HEK293 (cell line): Measurements from ENCODE around the gene TIMD4.

Experiments used
- CTCF ChIA-PET: fragments of 350-600 bp; formaldehyde crosslinking; extraction: SDS; loops from one replicate; lab custom pipeline; 2021; ENCODE audit warnings: antibody characterized with exemption; lab: Yijun Ruan, JAX
- POLR2A ChIA-PET: fragments of 300-600 bp; formaldehyde crosslinking; extraction: SDS; loops from one replicate; lab custom pipeline; 2020; ENCODE audit warnings: antibody characterized with exemption, inconsistent platforms; lab: Yijun Ruan, JAX
- H3K27ac ChIP-seq: fragments of 200-500 bp; sonication (Bioruptor generic); 2 replicates; pipeline ENCODE4 v1.5.1; 2014; ENCODE audit warnings: low read depth, low read length, control low read depth, inconsistent platforms; ENCODE audit errors: extremely low read depth
- H3K36me3 ChIP-seq, 2 experiments: fragments of 200-500 bp in 1 of 2; sonication (Bioruptor generic) in 1 of 2; 1 replicate in 1 of 2; 2 replicates in 1 of 2; pipeline ENCODE4 v1.5.1; 2014 to 2017; ENCODE audit warnings: inconsistent platforms in 2 of 2, low read length in 2 of 2; ENCODE audit not compliant: control insufficient read depth in 2 of 2, insufficient read depth in 1 of 2
- H3K4me1 ChIP-seq: fragments of 200-500 bp; sonication (Bioruptor generic); 2 replicates; pipeline ENCODE4 v1.5.1; 2014; ENCODE audit warnings: mild to moderate bottlenecking, low read length, inconsistent platforms; ENCODE audit not compliant: control insufficient read depth, insufficient read depth
- H3K4me3 ChIP-seq: 2 replicates; pipeline ENCODE4 v1.5.1; 2011; ENCODE audit warnings: low read depth, mild to moderate bottlenecking, control low read depth, low read length, moderate library complexity
- H3K9me3 ChIP-seq: fragments of 200-500 bp; sonication (Bioruptor generic); 2 replicates; pipeline ENCODE4 v1.5.1; 2014; ENCODE audit warnings: low read depth, low read length, inconsistent platforms; ENCODE audit not compliant: control insufficient read depth, insufficient read depth
- BCL11B ChIP-seq: fragments of 450-650 bp; formaldehyde crosslinking; IDR thresholded peaks from 2 replicates; pipeline ENCODE4 v1.5.1; 2016; ENCODE audit warnings: low read depth, missing biosample characterization, missing genetic modification characterization
- KLF8 ChIP-seq: fragments of 450-650 bp; formaldehyde crosslinking; IDR thresholded peaks from 2 replicates; pipeline ENCODE4 v1.5.1; 2016; ENCODE audit warnings: missing biosample characterization, missing genetic modification characterization
- PBX3 ChIP-seq: sonication (generic); formaldehyde crosslinking; IDR thresholded peaks from 2 replicates; pipeline ENCODE4 v1.8.1; 2022; ENCODE audit warnings: mild to moderate bottlenecking, moderate library complexity, missing genetic modification reagents
- PRDM4 ChIP-seq: fragments of 450-650 bp; formaldehyde crosslinking; IDR thresholded peaks from 2 replicates; pipeline ENCODE4 v1.5.1; 2017; ENCODE audit warnings: missing biosample characterization, missing genetic modification characterization
- REPIN1 ChIP-seq: fragments of 450-650 bp; formaldehyde crosslinking; IDR thresholded peaks from 2 replicates; pipeline ENCODE4 v1.5.1; 2017; ENCODE audit warnings: missing biosample characterization, missing genetic modification characterization, low read depth
- SCRT1 ChIP-seq: fragments of 450-650 bp; formaldehyde crosslinking; IDR thresholded peaks from 2 replicates; pipeline ENCODE4 v1.5.1; 2016; ENCODE audit warnings: missing biosample characterization, missing genetic modification characterization, borderline replicate concordance
- ZNF133 ChIP-seq: fragments of 450-650 bp; formaldehyde crosslinking; IDR thresholded peaks from 2 replicates; pipeline ENCODE4 v1.5.1; 2016; ENCODE audit warnings: missing biosample characterization, missing genetic modification characterization
- ZNF140 ChIP-seq: fragments of 450-650 bp; formaldehyde crosslinking; IDR thresholded peaks from 2 replicates; pipeline ENCODE4 v1.5.1; 2016; ENCODE audit warnings: missing biosample characterization, missing genetic modification characterization
- ZNF155 ChIP-seq: fragments of 450-650 bp; formaldehyde crosslinking; IDR thresholded peaks from 2 replicates; pipeline ENCODE4 v1.5.1; 2016; ENCODE audit warnings: missing biosample characterization, missing genetic modification characterization
- ZNF16 ChIP-seq: fragments of 450-650 bp; formaldehyde crosslinking; IDR thresholded peaks from 2 replicates; pipeline ENCODE4 v1.5.1; 2016; ENCODE audit warnings: low read depth, missing biosample characterization, missing genetic modification characterization
- ZNF354C ChIP-seq: fragments of 450-650 bp; formaldehyde crosslinking; IDR thresholded peaks from 2 replicates; pipeline ENCODE4 v1.5.1; 2016; ENCODE audit warnings: missing biosample characterization, missing genetic modification characterization, low read depth, borderline replicate concordance
- ZNF37A ChIP-seq: fragments of 450-650 bp; IDR thresholded peaks from 2 replicates; pipeline ENCODE4 v1.5.1; 2018; ENCODE audit warnings: missing biosample characterization, missing genetic modification characterization
- ZNF394 ChIP-seq: fragments of 450-650 bp; formaldehyde crosslinking; IDR thresholded peaks from 2 replicates; pipeline ENCODE4 v1.5.1; 2016; ENCODE audit warnings: missing biosample characterization, missing genetic modification characterization, mild to moderate bottlenecking, moderate library complexity, borderline replicate concordance
- ZNF561 ChIP-seq: fragments of 450-650 bp; IDR thresholded peaks from 2 replicates; pipeline ENCODE4 v1.5.1; 2018; ENCODE audit warnings: missing biosample characterization, missing genetic modification characterization, borderline replicate concordance
- ZNF571 ChIP-seq: fragments of 450-650 bp; formaldehyde crosslinking; IDR thresholded peaks from 2 replicates; pipeline ENCODE4 v1.5.0; 2017; ENCODE audit warnings: missing biosample characterization, missing genetic modification characterization
- ZNF624 ChIP-seq: fragments of 450-650 bp; formaldehyde crosslinking; IDR thresholded peaks from 2 replicates; pipeline ENCODE4 v1.5.1; 2017; ENCODE audit warnings: missing biosample characterization, missing genetic modification characterization
- ZNF629 ChIP-seq: fragments of 450-650 bp; formaldehyde crosslinking; IDR thresholded peaks from 2 replicates; pipeline ENCODE4 v1.5.1; 2017; ENCODE audit warnings: missing biosample characterization, missing genetic modification characterization
- ZNF654 ChIP-seq: fragments of 450-650 bp; formaldehyde crosslinking; IDR thresholded peaks from 2 replicates; pipeline ENCODE4 v1.5.1; 2016; ENCODE audit warnings: low read depth, missing biosample characterization, missing genetic modification characterization
- ZNF747 ChIP-seq: fragments of 450-650 bp; formaldehyde crosslinking; IDR thresholded peaks from 2 replicates; pipeline ENCODE4 v1.5.1; 2016; ENCODE audit warnings: missing biosample characterization, missing genetic modification characterization
- ZNF76 ChIP-seq: fragments of 450-650 bp; formaldehyde crosslinking; IDR thresholded peaks from 2 replicates; pipeline ENCODE4; 2016; ENCODE audit warnings: low read depth, missing biosample characterization, missing genetic modification characterization, borderline replicate concordance
- ZNF785 ChIP-seq: fragments of 450-650 bp; formaldehyde crosslinking; IDR thresholded peaks from 2 replicates; pipeline ENCODE4 v1.5.1; 2016; ENCODE audit warnings: missing biosample characterization, missing genetic modification characterization
- ZSCAN18 ChIP-seq: fragments of 450-650 bp; formaldehyde crosslinking; IDR thresholded peaks from 2 replicates; pipeline ENCODE4 v1.5.1; 2016; ENCODE audit warnings: missing biosample characterization, missing genetic modification characterization
- TF ChIP-seq, protein P1 (sequence below): fragments of 450-650 bp; IDR thresholded peaks from 2 replicates; pipeline ENCODE4 v1.5.1; 2018; ENCODE audit warnings: missing biosample characterization, missing genetic modification characterization
- TF ChIP-seq, protein P2 (sequence below): fragments of 450-650 bp; formaldehyde crosslinking; IDR thresholded peaks from 2 replicates; pipeline ENCODE4 v1.5.1; 2016; ENCODE audit warnings: missing biosample characterization, missing genetic modification characterization
- TF ChIP-seq, protein P3 (sequence below): fragments of 450-650 bp; formaldehyde crosslinking; IDR thresholded peaks from 2 replicates; pipeline ENCODE4 v1.5.1; 2016; ENCODE audit warnings: missing biosample characterization, missing genetic modification characterization, borderline replicate concordance

TIMD4 gene

DNA sequence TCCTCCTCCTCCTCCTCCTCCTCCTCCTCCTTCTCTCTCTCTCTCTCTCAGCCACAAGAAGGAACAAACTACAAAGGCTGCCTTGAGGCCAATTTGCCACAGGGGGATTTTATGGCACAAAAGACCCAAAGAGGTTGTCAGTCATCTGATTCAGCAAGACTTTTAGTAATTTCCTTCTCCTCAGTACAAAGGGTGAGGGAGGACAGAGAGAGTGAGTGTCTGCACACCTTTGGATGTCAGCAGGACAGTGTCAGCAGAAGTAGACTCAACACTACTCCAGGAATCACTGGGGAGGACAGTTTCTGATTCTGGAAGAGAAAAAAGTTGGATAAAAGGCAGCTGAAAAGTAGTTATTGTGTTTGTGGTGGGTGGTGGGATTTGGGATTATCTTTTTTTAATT is 13.6 kb downstream of the TIMD4 start (continued):
- TF ChIP-seq REPIN1 (tag by site-specific recombination) = no peak
- TF ChIP-seq ZSCAN18 (tag by site-specific recombination) = no peak

DNA sequence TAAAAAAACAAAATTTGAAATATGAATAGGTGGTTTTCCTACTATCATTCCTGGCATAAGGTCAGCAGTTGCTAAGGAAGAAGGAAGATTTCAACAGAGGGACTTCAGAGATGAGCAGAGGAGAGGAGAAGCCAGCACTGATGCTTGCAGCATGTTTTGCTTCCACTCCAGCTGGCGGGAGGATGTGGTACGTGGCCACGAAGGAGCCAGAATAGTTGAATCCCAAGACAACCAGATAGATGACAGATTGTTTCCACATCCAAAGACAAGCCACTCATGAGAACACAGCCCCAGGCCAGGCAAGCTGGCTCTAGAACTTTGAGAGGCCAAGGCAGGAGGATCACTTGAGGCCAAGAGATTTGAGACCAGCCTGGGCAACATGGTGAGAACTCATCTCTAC is 15.1 kb downstream of the TIMD4 start:
- Histone ChIP-seq H3K27ac (no peak overlapping the region), H3K4me1 (no peaks in the 10 kb centered on the region), H3K4me3 (no peak overlapping the region), H3K36me3 (no peaks in the 10 kb centered on the region), H3K9me3 (no peaks in the 10 kb centered on the region)
- TF ChIP-seq KLF8 (tag by site-specific recombination) = no peak
- TF ChIP-seq ZNF155 = no peak
- no peak for TF ChIP-seq ZNF140 (tag by site-specific recombination)
- no peak for TF ChIP-seq ZNF747 (tag by site-specific recombination)
- TF ChIP-seq ZNF654 = no peak
- no peak for TF ChIP-seq ZNF624 (tag by site-specific recombination)
- no peak for TF ChIP-seq PRDM4 (tag by site-specific recombination)
- TF ChIP-seq PBX3 (CRISPR knock-in tag) = no peak
- no peak for TF ChIP-seq ZNF785
- TF ChIP-seq ZNF354C = no peak
- TF ChIP-seq ZNF37A = no peak
- no peak for TF ChIP-seq SCRT1 (tag by site-specific recombination)
- no peak for TF ChIP-seq ZNF571 (tag by site-specific recombination)
- TF ChIP-seq ZNF133 (tag by site-specific recombination) = no peak
- TF ChIP-seq, protein P1, sequence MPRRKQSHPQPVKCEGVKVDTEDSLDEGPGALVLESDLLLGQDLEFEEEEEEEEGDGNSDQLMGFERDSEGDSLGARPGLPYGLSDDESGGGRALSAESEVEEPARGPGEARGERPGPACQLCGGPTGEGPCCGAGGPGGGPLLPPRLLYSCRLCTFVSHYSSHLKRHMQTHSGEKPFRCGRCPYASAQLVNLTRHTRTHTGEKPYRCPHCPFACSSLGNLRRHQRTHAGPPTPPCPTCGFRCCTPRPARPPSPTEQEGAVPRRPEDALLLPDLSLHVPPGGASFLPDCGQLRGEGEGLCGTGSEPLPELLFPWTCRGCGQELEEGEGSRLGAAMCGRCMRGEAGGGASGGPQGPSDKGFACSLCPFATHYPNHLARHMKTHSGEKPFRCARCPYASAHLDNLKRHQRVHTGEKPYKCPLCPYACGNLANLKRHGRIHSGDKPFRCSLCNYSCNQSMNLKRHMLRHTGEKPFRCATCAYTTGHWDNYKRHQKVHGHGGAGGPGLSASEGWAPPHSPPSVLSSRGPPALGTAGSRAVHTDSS (tag by site-specific recombination) = no peak
- ChIA-PET CTCF (no interaction called here), POLR2A (no interaction called here)

DNA sequence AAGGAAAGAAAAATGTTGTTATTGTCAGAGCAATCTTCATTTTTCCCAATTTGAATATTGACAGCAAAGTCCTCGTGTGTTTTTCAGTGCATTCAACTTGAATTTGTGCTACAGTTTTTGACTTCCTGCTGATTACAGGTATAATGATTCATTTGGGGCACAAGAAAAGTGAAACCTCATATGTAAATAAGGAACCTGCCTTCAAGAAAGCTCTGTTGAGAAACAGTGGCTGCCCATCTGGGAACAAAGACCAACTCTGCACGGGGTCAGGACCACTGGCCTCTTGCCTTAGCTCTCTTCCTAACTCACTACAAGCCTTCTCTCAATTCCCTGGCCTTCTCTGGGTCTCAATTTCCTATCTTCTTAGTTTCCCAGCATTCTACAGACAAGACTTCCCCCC is 21.0 kb downstream of the TIMD4 start:
- POLR2A ChIA-PET = no interaction called here
- no peak overlapping the region for H3K4me3 ChIP-seq
- CTCF ChIA-PET = interaction anchor here (0.6 kb wide), 1 partner anchor 157 kb away, joined by 4 read pairs; no protein-coding TSS in a partner anchor
- no peaks in the 10 kb centered on the region for H3K4me1 ChIP-seq
- no peaks in the 10 kb centered on the region for H3K36me3 ChIP-seq
- H3K9me3 ChIP-seq = no peaks in the 10 kb centered on the region
- no peak overlapping the region for H3K27ac ChIP-seq
- TF ChIP-seq, protein P2, sequence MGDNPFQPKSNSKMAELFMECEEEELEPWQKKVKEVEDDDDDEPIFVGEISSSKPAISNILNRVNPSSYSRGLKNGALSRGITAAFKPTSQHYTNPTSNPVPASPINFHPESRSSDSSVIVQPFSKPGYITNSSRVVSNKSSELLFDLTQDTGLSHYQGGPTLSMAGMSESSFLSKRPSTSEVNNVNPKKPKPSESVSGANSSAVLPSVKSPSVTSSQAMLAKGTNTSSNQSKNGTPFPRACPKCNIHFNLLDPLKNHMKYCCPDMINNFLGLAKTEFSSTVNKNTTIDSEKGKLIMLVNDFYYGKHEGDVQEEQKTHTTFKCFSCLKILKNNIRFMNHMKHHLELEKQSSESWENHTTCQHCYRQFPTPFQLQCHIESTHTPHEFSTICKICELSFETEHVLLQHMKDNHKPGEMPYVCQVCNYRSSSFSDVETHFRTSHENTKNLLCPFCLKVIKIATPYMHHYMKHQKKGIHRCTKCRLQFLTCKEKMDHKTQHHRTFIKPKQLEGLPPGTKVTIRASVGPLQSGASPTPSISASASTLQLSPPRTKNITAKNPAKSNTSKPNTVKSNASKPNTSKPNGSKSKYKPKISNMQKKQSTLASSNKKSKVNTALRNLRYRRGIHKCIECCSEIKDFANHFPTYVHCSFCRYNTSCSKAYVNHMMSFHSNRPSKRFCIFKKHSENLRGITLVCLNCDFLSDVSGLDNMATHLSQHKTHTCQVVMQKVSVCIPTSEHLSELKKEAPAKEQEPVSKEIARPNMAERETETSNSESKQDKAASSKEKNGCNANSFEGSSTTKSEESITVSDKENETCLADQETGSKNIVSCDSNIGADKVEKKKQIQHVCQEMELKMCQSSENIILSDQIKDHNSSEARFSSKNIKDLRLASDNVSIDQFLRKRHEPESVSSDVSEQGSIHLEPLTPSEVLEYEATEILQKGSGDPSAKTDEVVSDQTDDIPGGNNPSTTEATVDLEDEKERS (tag by site-specific recombination) = no peak
- TF ChIP-seq, protein P3, sequence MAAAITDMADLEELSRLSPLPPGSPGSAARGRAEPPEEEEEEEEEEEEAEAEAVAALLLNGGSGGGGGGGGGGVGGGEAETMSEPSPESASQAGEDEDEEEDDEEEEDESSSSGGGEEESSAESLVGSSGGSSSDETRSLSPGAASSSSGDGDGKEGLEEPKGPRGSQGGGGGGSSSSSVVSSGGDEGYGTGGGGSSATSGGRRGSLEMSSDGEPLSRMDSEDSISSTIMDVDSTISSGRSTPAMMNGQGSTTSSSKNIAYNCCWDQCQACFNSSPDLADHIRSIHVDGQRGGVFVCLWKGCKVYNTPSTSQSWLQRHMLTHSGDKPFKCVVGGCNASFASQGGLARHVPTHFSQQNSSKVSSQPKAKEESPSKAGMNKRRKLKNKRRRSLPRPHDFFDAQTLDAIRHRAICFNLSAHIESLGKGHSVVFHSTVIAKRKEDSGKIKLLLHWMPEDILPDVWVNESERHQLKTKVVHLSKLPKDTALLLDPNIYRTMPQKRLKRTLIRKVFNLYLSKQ (tag by site-specific recombination) = no peak
- TF ChIP-seq ZNF629 (tag by site-specific recombination) (no peak), ZNF561 (tag by site-specific recombination) (no peak), ZNF76 (tag by site-specific recombination) (no peak), BCL11B (no peak), ZNF394 (tag by site-specific recombination) (no peak), ZNF16 (no peak)
